GM18907 (cell line): ENCODE results near the gene CBFA2T3.
"Not testable (repeated sequence)": the region's sequence is repeated elsewhere in the genome, so short reads cannot be mapped to it uniquely, and the experiment has no call there.

ENCODE experiments used
- ATAC-seq: cut with Tn5 transposase; IDR thresholded peaks from one replicate; pipeline ENCODE4 v1.9.1; 2021; ENCODE audit warnings: mild to moderate bottlenecking, moderate library complexity; ENCODE audit not compliant: unreplicated experiment

CBFA2T3 gene

GRCh38 chr16:88925540-88925887 is 51.5 kb downstream of the CBFA2T3 start:
- ATAC-seq = no peak

- ATAC-seq = peak; percentile 45
Measured at GRCh38 chr16:88924834-88925539, 52.0 kb downstream of the CBFA2T3 start.

GRCh38 chr16:88923926-88924833 is 52.8 kb downstream of the CBFA2T3 start:
- ATAC-seq = no peak

GRCh38 chr16:88923450-88923849 is 53.6 kb downstream of the CBFA2T3 start:
- no peak for ATAC-seq

GRCh38 chr16:88922826-88923410 is 54.1 kb downstream of the CBFA2T3 start:
- no peak for ATAC-seq

- ATAC-seq = no peak
Measured at GRCh38 chr16:88922114-88922825, 54.7 kb downstream of the CBFA2T3 start.

- no peak for ATAC-seq
Measured at GRCh38 chr16:88921591-88921990, 55.4 kb downstream of the CBFA2T3 start.

GRCh38 chr16:88920618-88921590 is 56.1 kb downstream of the CBFA2T3 start:
- ATAC-seq = no peak

- no peak for ATAC-seq
Measured at GRCh38 chr16:88919936-88920335, 57.1 kb downstream of the CBFA2T3 start.

- ATAC-seq = not testable (repeated sequence)
Measured at GRCh38 chr16:88918896-88919295, 58.1 kb downstream of the CBFA2T3 start.

- ATAC-seq = no peak
Measured at GRCh38 chr16:88917915-88918627, 58.9 kb downstream of the CBFA2T3 start.

- no peak for ATAC-seq
Measured at GRCh38 chr16:88917146-88917914, 59.7 kb downstream of the CBFA2T3 start.

- ATAC-seq = no peak
Measured at GRCh38 chr16:88915639-88916327, 61.2 kb downstream of the CBFA2T3 start.

- ATAC-seq = no peak
Measured at GRCh38 chr16:88914750-88915368, 62.1 kb downstream of the CBFA2T3 start.

GRCh38 chr16:88913870-88914269 is 63.1 kb downstream of the CBFA2T3 start:
- no peak for ATAC-seq

- no peak for ATAC-seq
Measured at GRCh38 chr16:88913001-88913612, 63.9 kb downstream of the CBFA2T3 start.

GRCh38 chr16:88912556-88912955 is 64.5 kb downstream of the CBFA2T3 start:
- no peak for ATAC-seq
